Measurements from ENCODE around the gene TRIM37. TPM values are rescaled to one million over a fixed set of nuclear protein-coding genes. Genes with fewer than 3 reads are reported as not detected.

Gene TRIM37
- total RNA-seq, 1 experiment from 2014 or later = 35.7 TPM

DNA sequence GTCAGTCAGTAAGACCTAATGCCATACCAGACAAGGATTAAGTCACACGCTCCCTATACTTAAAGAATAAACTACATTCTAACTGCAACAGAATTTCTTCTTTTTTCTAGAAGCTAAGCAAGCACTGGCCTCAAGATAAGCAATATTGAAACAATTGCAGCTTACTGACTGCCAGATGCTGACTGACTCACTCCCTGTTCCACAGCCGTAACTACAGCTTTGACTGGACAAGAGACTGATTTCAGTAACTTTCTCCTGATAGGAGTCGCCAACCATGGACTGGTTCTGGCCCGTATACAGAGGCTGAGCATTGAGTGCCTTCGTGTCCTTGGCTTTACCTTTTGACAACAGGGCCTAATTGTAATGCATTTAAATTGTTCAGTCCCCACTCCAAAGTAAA, 67.9 kb downstream of the TRIM37 start:
- no peak for DNase-seq (ENCODE audit: low spot score)

DNA sequence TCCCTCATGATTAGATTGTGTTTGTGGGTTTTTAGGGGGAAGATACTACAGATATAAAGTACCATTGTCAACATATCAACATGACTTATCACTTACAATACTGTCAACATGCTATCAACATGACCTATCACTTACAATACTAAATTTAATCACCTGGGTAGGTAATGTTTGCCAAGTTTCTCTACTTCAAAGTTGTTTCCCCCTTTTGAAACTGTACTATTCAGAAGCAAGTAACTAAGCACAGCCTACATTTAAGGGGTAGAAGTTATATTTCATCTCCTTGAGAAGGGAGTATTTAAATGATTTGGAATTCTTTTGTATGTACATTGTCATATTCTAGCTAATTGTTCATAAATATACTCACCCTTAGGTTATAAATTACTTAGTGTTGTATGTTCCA, 68.7 kb downstream of the TRIM37 start:
- DNase-seq (ENCODE audit: low spot score) = no peak

DNA sequence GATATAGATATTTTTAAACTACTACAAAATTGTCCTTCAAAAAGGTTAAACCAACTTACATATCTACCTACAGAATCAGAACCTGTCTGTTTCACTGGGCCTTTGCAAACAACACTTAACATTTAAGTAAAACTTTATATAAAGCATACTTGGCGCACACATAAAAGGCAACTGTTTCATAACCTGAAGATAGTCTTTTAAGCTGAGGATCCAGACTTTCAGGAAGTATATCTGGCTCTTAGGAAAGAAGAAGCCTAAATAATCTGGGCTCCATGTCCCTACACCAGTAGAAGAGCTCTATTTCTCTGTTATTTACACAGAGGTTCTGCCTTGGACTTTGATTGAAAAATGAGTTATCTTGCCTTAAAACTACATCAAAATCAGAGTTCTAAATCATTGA, 75.9 kb downstream of the TRIM37 start:
- no peak for DNase-seq (ENCODE audit: low spot score)

DNA sequence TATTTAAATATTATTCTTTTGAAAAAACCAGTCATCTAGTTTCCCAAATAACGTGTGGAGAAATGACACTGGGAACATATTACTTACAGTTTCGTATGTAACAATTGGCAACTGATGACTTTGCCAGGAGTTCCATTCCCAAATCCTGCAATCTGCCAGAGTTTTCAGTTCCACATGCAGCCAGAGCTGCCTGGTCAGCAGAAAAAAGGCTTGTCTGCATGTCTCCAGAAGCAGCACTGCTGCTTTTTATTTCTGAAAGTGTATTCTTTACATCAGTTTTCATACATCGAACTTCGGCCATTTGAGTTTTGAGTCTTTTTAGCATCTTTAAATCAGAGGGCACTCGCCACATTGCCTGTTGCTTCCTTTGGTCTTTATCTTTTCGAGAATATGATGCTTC, 78.4 kb downstream of the TRIM37 start:
- DNase-seq (ENCODE audit: low spot score) = no peak

DNA sequence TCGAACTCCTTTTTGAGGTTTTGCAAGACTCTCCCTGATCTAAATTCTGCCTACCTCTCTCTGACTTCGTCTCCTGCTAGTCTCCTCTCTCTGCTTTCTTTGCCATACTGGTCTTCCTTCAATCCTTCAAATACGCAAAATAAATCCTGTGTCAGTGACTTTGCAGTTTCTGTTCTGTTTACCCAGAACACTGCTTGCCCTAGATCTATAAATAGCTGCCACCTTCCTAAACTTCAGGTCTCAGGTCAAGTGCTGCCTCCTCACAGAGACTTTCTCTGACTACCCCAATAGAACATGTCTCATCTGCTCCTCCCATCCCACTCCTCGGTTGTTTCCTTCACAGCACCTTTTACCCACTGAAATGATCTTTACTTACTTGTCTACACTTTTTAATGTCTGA, 78.9 kb downstream of the TRIM37 start:
- DNase-seq (ENCODE audit: low spot score) = no peak

DNA sequence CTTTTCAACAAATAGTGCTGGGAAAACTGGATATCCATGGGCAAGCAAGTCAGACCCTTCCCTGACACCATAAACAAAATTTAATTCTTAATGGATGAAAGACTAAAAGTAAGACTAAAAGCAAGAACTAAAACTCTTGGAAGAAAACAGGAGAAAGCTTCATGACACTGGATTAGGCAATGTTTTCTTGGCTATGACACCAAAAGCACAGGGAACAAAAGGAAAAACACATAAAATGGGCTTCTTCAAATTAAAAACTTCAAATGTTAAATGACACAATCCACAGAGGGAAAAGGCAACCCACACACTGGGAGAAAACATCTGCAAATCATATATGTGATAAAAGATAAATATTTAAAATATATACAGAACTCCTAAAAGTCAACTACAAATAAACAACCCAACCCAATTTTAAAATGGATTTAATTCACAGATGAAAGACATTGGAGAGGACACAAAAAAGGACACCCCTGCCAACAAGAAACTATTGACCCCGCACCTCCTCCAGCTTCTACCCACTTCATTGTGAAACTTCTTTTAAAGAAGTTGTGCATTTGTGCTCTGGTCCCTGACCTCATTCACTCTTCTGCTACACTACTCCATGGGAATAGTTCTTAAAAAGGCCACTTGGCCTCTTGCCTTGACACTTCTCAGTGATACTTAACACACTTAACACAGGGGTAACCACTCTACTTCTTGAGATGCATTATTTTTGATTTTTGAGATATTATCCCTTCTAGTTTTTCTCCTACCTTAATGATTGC, 80.3 kb downstream of the TRIM37 start:
- no peak for DNase-seq (ENCODE audit: low spot score)

DNA sequence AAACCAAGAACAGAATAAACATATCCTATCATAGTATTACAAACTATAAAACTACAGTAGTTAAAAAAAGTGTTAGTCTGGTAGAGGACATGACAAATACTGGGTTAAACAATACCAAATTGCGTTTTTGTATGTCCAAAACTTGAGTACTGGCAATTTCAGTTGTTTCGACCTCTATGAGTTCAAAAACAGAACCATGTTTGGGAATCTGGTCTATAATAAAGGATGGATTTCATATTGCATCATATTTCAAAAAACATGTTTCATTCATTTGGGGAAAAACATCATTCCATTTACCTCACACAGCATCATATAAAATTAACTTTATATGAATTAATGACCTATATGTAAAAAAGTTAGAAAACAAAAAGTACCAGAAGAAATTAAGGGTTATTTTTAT, 81.8 kb downstream of the TRIM37 start:
- DNase-seq (ENCODE audit: low spot score) = no peak

DNA sequence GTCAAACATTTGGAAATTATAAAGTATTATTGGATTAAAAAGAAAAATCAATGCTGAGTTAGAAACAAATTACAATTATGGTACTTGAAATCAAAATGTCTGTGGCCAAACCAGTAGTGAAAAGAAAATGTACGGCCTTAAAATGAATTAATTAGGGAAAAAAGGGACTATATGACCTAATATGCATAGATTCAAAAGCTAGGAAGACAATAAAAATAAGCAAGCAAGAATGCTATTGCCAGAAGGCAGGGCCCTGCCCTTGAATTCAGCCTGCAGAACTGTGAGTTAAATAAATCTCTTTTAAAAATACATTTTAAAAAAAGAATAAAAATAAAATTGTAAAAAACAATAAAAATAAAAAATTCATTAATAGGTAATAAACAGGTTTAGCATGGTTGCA, 88.7 kb downstream of the TRIM37 start:
- DNase-seq (ENCODE audit: low spot score) = no peak

DNA sequence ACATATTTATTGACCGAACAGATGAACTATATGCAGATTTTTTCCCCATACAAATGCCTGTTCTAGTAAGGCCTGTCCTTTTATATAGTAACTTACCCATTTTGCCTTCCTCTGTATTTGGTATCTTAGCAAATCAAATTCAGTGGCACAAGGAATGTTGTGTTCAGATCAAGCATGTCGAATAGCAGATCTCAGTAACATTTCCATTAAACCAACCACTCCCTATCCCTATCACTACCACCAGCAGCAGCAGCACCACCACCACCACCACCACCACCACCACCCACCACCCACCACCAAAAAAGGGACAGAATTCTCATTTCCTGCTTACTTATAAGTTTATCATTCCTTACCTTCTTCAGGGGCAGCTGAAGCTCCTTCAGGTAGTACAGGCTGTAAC, 94.7 kb downstream of the TRIM37 start:
- no peak for DNase-seq (ENCODE audit: low spot score)

DNA sequence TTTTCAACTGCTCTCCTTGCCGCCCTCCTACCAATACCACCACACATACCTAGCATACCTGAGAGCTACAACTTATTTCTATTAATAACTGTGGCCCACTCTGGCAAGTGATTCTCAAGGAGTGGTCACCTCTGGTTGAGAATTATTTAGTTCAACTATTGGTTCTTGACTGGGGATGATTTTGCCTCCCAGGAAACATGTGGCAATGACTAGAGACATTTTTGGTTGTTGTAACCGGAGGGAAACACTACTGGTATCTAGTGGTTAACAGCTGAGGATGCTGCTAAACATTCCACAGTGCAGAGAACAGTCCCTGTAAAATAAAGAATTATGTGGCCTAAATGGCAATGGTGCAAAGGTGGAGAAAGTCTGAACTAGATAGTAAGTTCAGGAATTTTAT, 96.7 kb downstream of the TRIM37 start:
- no peak for DNase-seq (ENCODE audit: low spot score)

DNA sequence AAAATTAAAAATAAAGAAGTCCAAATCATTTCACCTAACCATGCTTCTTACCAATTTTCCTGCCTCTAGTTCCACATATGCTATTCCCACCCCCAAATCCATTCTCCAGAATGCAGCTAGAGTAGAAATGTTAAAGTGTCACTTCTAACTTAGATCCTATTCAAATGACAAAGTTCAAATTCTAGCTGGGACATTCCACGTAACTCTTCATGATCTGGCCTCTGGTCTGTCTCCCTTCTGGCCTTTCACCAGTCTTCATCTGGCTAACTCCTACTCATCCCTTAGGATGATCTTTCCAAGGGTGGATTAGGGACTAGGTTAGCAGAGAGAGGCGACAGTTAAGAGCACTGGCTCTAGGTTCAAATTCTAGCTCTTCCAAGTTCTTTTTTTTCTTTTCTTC, 97.9 kb downstream of the TRIM37 start:
- no peak for DNase-seq (ENCODE audit: low spot score)

DNA sequence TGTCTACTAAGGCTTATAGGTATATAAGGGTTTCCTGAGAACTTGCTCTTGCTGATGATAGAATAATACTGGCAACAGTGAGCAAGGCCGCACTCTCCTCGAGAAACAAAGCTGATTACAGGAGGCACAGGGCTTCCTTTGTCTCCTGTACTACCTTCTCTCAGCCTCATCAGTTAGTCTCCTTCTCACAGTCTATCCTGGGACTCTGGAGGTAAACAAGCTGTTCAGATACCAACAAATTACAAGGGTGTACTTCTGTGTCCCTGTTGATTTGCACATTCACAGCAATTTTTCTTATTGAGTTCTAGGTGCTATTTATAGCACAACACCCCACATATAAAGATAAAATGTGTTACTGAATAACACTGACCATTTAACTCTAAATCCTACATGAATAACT, 98.7 kb downstream of the TRIM37 start:
- DNase-seq (ENCODE audit: low spot score) = no peak

DNA sequence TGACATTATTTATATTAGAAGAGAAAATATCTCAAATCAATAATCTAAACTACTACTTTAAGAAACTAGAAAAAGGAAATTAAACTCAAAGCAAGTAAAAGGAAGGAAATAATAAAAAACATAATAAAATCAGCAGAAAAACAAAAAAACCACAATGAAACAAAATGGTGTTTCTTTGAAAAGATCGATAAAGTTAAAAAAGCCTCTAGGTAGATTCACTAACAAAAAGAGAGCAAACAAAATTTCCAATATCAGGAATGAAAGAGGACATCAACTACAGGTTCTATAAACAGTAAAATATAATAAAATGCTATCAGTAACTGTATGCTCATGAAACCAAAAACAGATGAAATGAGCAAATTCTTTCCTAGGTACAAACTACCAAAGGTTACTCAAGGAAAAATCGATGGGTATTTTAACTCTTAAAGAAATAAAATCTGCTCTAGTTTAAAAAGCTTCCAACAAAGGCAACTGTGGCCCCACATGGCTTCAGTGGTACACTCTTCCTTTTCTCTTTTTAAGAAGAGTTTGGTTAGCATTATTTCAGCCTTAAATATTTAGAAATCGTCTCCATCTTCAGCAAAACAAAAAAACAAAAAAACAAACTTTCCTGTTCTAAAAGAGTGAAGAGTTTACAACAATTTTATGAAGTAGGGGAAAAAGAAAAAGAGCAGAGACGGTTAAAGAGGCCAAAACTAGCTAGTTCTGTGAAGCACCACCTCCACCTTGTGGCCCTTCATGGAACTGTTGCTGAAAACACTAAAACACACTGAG, 102.2 kb downstream of the TRIM37 start:
- peak; percentile 54 for DNase-seq (ENCODE audit: low spot score)

DNA sequence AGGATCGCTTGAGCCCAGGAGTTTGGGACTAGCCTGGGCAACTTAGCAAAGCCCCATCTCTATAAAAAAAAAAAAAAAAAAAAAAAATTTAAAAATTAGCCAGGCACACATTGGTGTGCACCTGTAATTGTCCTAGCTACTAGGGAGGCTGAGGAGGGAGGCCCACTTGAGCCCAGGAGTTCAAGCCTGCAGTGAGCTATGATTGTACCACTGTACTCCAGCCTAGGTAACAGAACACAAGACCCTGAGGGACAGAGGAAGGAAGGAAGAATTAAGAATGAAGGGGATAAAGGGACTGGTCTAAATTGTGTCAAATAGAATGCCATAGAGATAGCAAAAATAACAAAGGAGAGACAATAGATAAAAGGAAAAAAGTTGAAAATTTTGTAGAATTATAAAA, 102.8 kb downstream of the TRIM37 start:
- no peak for DNase-seq (ENCODE audit: low spot score)

DNA sequence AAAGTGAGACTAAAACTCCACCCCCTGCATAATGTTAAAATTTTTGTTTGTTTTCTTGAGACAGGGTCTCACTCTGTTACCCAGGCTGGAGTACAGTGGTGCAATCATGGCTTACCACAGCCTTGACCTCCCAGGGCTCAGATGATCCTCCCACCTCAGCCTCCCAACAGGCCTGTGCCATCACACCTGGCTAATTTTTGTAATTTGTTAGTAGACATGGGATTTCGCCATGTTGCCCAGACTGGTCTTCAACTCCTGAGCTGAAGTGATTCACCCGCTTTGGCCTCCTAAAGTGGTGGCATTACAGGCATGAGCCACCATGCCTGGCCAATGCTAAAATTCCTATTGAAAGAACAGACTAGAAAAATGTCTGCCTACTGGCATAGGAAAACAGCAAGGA, 103.8 kb downstream of the TRIM37 start:
- peak; percentile 27 for DNase-seq (ENCODE audit: low spot score)

DNA sequence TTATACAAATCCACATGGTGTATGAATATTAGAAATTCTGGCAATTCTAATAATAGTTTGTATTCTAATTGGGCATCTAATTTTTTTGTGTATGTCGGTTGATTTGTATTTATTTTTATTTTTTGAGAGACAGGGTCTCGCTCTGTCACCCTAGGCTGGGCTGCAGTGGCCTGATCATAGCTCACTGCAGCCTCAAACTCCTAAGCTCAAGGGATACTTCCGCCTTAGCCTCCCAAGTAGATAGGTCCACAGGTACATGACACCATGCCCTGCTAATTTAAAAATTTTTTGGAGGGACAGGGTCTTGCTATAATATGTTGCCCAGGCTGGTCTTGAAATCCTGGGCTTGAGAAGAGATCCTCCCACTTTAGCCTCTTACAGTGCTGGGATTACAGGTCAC, 104.6 kb downstream of the TRIM37 start:
- DNase-seq (ENCODE audit: low spot score) = no peak

DNA sequence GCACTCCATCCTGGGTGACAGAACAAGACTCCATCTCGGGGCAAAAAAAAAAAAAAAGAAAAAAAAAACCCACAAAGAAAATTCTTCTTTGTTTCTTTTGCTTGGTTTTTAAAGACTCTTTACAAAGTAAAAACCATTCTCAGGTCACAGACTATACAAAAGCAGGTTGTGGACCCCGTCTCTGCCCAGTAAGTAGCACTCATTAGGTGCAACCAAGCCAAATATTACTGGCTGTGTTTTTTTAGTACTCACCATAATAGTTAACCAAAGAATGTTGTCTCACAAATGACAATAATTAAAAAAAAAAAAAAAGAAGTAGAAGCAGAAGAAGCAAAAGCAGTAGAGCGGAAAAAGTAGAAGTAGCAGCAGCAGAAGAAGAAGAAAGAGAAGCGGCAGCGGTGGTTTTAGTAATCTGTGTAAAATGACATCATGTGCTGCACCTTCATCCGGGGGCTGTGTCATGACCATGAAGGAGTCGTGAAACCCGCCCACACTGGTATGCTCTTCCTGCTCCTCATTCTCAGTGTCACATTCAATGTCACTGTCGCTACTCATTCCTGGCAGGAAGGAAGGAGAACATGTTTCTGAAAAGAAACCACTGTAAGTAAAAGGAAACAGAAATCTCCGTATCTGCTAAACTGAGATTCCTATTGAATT, 105.4 kb downstream of the TRIM37 start:
- peak; percentile 87 for DNase-seq (ENCODE audit: low spot score)

DNA sequence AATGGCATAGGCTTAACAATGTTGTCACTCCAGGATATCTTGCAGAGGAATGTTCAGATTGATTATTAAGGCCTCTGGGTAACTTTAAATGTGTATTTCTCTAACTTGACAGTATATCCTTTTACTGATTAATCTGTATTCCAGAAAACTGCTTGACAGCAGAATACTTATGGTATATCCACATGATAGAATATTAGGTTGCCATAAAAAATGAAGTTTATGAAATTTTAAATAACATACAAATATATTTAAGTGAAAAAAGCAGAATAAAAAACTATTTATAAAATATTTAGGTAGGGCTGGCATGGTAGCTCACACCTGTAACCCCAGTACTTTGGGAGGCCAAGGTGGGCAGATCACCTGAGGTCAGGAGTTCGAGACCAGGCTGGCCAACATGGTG, 106.7 kb downstream of the TRIM37 start:
- no peak for DNase-seq (ENCODE audit: low spot score)

DNA sequence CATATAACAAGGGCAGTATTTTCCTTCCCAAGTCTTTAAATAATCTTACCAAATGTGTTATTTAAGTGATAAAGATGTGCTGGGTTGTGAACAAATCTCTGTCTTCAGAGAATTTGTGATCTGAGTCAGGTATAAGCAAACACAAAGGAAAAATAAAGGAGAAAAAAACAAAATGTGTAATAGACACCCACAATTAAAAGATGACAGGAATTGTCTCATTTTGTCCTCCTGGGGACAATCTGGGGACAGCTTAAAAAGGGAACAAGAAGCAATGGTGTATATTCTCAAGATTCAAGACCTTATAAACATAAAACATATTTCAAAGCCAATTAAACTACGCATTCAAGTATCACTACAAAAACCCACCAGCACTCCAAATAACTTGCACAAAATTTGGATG, 107.2 kb downstream of the TRIM37 start:
- DNase-seq (ENCODE audit: low spot score) = no peak

DNA sequence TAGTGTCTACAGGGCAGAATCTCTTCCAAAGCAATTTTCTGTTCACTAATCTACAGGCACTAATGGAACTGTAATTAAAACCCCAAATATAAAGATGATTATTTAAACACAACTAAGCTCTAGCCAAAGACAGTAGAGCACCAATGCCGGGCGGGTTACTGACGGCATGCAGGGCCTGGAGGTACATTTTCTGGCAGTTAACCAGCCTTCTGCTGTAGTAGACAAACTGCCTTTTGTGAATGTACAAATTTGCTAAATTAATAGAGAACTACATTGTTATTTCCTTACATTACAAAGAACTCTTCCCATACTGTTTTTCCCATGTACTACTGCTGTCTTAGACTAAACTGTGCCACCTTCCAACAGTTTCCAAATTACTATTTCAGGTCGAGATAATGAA, 107.8 kb downstream of the TRIM37 start:
- no peak for DNase-seq (ENCODE audit: low spot score)

DNA sequence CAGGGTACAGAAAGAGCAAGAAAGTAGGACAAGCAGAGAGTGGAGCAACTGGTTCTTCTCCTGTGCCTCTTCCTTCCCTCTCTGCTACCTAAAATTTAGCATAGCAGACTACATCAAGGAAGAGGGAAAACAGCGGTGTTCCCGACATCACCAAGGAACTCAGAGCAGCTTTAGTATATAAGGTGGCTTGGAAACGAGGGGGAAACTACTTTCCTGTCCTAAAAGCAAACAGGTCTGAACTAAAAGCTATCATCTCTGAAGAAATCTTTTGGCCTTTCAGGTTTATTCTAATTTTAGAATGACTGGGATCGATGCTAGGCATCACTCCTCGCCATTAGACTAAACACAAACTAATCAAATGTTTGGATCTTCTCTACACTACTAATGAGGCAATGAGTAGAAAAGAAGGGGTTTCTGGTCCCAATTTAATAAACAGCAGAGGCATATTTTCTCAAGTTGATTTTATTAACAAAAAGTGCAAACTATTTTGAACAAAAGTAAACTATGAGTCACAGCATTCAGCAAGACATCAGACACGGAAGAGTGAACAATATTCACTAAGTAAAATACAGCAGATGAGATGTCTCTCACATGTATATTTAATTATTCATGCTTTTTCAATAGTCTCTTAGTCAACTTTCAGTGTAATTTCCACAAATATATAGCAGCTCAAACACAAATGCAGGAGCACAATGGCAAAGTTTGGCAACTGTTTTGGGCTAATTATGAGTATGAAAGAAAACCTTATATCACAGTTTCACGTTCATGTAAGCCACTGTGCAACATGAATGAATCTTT, 108.7 kb downstream of the TRIM37 start:
- DNase-seq (ENCODE audit: low spot score) = no peak

DNA sequence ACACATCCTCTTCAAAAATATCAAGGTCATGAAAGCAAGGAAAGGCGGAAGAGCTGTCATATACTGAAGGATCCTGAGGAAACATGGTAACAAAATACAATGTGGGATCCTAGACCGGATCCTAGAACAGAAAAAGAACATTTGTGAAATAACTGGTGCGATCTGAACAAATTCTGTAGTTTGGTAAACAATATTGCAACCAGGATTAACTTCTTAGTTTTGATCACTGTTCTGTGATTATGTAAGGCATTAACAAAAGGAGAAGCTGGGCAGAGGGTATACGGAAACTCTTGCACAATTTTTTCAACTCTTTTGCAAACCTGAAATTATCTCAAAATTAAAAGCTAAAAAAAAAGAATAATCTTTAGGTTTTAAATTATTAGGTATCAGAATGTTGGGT, 109.7 kb downstream of the TRIM37 start:
- DNase-seq (ENCODE audit: low spot score) = no peak
